ENCODE measurements around the gene NARF.

Gene NARF

DNA sequence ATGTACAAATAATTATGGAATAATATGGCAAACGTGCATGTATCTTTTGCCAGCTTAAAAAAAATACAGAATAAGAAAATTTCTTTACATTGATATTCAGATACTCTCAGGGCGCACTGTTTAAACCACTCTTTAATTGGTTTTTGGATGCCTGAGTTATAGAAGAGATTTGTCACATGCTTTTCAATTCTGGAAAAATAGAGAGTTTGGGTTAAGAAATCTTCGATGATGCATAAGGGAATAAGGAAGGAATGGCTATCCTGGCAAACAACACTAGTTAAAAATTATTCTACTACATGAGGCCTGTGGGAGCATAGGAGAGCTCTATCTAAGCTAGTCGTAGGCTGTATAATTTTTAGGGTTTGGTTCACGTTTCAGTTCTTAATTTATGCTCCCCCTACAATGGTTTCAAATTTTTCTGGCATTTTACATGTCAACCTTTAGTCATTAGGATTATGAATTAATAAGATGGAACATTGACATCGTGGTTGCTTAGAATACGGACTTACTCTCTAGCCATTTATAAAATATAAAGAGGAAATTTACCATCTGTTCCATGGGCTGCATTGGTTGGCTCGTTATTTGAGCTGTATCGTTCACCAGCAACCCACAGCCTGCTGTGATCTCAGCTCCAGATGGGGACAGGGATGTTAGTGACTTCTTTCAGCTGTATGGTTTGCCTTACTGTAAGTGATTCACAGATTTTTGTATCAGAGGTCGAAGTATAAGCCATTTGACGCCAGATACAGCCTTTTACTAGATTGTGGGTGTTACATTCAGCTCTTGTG, 15.9 kb downstream of the NARF start:
- DNase-seq (ENCODE audit: low spot score): no peak

DNA sequence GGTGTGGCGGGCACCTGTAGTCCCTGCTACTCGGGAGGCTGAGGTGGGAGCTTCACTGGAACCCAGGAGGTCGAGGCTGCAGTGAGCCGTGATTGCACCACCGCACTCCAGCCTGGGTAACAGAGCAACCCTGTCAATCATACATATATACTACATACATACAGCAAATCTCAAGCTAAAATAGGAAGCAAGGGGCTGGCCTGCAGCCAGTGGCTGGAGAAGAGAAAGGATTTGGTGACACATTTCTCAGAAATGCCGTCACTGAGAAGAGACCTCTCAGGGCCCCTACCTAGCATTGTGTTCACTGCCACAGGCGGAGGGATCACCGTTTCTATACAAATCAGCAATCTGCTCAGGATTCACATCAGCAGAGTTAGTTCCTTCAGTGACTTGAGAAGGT, 16.9 kb downstream of the NARF start:
- DNase-seq (ENCODE audit: low spot score): no peak

DNA sequence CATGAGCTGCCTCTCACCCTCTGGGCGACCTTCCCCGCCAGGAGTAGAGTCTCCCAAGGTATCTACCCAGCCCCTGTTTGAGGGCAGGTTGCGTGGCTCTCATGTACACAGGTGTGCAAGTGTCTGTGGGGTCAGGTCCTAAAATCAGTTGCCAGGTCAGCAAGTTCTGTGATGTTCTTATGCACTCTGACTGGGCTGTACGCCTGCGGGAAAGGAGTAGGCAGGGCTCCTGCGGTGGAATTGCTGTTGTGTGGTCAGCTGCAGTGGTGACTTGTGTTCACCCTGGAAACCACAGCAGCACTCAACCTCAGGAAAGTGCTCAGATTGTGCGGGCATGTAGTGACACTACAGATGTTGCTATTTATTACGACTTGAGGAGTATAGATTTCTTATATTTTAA, 19.4 kb downstream of the NARF start:
- no peak for DNase-seq (ENCODE audit: low spot score)

- no peak for DNase-seq (ENCODE audit: low spot score)
Observed at GRCh38 chr17:82479602-82480001, 21.1 kb downstream of the NARF start.

GRCh38 chr17:82480318-82480717, 21.8 kb downstream of the NARF start:
- no peak for DNase-seq (ENCODE audit: low spot score)

- no peak for DNase-seq (ENCODE audit: low spot score)
Observed at GRCh38 chr17:82483204-82483660, 24.7 kb downstream of the NARF start.

DNA sequence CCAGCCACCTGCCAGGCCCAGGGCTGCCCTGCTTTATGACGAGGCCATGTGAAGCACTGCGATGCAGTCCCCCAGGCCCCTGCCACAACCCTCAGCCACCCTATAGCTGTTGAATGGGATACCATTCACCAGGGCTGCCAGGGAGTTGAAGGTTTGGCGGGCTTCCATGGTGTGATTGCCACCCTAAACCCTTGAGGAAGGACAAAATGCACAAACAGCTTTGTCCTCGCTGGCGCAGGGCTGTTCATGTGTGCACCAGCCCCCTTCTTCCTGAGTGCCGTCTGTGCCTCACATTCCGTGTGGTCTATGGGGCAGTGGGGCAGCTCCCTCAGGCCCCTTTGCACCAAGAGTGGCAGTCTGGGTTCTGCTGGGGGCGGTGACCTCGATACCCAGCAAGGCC, 25.3 kb downstream of the NARF start:
- DNase-seq (ENCODE audit: low spot score): no peak

DNA sequence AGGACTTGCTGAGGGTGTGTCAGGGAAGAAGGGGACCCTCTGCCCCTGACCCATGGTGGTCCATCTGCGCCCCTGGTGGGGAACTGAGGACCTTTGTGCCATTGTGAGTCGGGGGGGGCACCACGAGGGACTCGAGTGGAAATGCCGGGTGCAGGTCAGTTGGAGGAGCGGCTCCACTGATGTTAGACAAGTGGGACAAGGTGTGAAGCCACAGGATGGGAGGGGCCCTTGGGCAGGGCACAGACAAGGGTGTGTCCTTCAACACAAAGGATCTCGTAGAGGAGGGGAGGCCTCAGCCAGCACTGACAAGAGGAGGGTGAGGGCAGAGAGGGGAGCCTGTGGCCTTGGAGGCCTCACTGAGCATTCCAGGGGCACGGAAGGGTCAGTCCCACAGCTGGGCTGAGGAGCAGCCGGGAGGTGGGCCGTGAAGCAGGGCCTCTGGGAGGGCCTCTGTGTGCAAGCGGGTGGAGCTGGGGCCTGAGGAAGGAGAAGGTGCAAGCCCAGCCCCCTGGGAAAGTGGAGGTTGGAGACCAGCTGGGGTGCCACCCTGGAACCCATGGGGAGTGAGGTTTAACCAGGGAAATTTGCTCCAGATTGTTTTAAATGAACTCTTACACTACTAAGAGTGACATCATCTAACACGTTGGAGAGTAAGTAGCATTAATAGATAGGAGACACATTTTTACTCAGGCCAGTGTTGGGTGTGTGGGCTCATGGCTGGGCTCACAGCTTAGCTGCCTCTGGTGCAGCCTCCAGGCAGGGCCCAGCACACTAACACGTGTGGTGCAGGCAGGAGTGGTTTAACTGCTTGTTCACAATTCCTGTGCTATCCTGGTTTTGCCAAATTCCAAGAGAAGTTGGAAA, 27.9 kb downstream of the NARF start:
- DNase-seq (ENCODE audit: low spot score): no peak

DNA sequence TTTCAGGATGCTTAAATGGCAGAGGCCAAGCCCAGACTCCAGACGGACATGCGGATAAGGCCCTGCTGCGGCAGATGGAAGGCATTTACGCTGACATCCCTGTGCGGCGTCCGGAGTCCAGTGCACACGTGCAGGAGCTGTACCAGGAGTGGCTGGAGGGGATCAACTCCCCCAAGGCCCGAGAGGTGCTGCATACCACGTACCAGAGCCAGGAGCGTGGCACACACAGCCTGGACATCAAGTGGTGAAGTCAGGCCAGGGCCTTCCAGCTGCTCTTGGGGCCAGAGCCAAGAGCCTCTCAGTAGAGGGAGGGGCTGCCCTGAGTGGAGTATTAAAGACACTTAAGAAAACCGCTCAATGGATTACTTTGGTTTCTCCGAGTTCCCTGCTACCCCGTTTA, 29.4 kb downstream of the NARF start:
- no peak for DNase-seq (ENCODE audit: low spot score)

GRCh38 chr17:82489117-82489516, 30.6 kb downstream of the NARF start:
- DNase-seq (ENCODE audit: low spot score): no peak

GRCh38 chr17:82489851-82490511, 31.4 kb downstream of the NARF start:
- no peak for DNase-seq (ENCODE audit: low spot score)

GRCh38 chr17:82490512-82491195, 32.1 kb downstream of the NARF start:
- peak; percentile 89 for DNase-seq (ENCODE audit: low spot score)

- no peak for DNase-seq (ENCODE audit: low spot score)
Observed at GRCh38 chr17:82491196-82491530, 32.6 kb downstream of the NARF start.

GRCh38 chr17:82491533-82491932, 33.0 kb downstream of the NARF start:
- DNase-seq (ENCODE audit: low spot score): no peak

DNA sequence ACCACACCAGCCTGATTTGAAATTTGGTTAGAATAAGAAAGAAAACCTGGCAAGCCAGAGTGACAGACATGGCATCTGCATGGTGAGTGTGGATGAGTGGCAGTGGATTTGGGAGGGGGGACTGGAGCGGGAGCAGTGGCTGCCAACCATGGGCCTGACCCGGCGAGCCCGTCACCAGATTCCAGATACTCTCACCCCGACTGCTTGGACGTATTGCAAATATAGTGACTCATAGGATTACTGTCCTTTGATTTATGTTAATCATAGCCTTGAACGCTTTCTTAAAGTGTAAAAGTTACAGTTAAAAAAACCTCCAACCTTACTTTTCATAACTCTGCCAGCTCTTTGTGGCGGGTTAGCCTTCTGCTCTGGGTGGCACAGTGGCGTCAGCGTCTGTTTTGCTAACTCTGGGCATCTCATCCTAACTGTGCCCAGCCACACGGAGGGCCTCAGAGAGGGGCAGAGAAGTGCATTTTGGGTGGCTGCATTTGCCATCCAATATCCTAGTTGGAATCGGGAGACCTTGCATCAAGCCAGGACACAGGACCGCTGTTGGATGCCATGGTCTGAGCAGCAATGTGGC, 34.2 kb downstream of the NARF start:
- DNase-seq (ENCODE audit: low spot score): no peak

- no peak for DNase-seq (ENCODE audit: low spot score)
Observed at GRCh38 chr17:82493226-82493781, 34.8 kb downstream of the NARF start.

DNA sequence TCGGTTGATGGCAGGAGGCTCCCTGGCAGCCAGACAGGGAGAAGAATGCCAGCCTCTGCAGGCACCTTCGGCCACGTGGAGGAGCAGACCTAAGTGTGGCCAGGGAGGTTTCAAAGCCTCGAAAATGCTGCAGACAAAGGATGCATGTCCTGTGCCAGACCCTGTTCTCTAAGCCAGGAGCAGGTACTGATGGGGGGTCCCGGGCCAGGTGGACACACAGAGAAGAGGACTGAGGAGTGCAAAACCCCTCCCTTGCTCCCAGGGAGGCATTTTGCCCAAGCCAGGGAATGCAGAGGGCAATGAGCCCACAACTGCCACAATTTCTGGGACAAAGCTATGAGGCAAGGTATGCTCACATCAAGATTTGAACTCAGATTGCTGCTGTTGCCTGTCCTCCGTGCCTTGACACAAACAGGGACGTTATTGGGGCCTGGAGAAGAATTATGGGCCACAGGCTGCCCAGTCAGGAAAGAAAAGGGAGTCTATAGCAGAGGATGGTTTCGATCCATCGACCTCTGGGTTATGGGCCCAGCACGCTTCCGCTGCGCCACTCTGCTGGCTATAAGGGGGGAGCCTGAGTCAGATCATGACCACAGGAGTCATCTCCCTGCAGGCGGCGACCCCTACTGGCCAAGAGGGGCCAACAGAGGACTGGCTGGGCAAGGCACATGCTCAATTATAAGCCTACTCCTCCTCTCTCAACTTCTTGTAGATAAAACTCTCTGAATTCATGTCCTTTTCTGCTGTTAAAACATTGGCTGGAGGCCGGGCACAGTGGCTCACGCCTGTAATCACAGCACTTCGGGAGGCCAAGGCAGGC, 35.9 kb downstream of the NARF start:
- peak; percentile 93 for DNase-seq (ENCODE audit: low spot score)

DNA sequence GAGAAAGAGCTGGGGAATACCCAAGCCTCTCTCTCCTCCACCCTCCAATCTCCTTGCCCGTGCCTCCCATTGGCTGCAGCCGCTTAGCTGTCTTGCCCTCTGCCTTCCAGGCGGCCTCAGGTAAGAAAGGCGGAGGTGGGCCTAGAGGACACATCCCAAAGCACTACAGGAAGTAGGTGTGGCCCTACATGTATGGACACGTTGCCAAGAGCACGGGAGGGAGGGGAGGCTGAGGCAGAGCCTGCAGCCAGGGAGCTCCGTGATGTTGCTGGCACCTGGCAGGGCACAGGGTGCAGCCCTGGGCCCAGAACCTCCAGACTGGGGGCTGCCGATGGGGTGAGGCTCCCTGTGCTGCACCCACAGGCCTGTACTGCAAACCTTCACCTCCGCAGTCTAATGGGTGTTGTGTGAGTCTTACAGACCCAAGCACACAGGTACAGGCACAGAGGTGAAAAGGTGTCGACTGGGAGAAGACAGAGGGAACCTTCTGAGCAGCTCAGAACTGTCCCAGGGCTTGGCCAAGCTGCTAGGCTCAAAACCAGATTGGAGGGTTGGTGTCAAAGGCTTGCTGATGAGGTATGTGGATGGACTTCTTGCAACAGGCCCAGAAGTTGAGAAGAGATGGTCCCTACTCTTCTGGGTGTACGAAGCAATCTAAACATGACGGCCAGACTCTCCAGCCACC, 37.4 kb downstream of the NARF start:
- no peak for DNase-seq (ENCODE audit: low spot score)

GRCh38 chr17:82496529-82497434, 38.2 kb downstream of the NARF start:
- peak; percentile 90 for DNase-seq (ENCODE audit: low spot score)

Data from NAMALWA (cell line).